ENCODE data around the gene CCDC106.

- TF ChIP-seq CTCF (conservative IDR thresholded peaks at IDR 0.05) (no peak), ZFX (IDR thresholded peaks at IDR 0.05) (no peak)
Observed at GRCh38 chr19:55658846-55659459, 10.9 kb downstream of the CCDC106 start.

Measured in C4-2B (cell line).